HK-2 (cell line): ENCODE data around the gene VARS2.
"Not testable (repeated sequence)": the region's sequence is repeated elsewhere in the genome, so short reads cannot be mapped to it uniquely, and the experiment has no call there.

Experiments
- DNase-seq: peaks from one replicate; pipeline ENCODE4 v3.0.0-alpha.2; 2018; ENCODE audit not compliant: unreplicated experiment

The VARS2 gene

GRCh38 chr6:30914076-30914853, at the start of gene VARS2:
TSS of gene VARS2 (plus strand) at chr6:30914238. CDS start at chr6:30914837, 599 bp downstream.
- peak; percentile 92 for DNase-seq

GRCh38 chr6:30864325-30864724, 49.7 kb upstream of the VARS2 start:
- DNase-seq: no peak

- not testable (repeated sequence) for DNase-seq
Measured at GRCh38 chr6:30869241-30869749, 44.7 kb upstream of the VARS2 start.

DNA sequence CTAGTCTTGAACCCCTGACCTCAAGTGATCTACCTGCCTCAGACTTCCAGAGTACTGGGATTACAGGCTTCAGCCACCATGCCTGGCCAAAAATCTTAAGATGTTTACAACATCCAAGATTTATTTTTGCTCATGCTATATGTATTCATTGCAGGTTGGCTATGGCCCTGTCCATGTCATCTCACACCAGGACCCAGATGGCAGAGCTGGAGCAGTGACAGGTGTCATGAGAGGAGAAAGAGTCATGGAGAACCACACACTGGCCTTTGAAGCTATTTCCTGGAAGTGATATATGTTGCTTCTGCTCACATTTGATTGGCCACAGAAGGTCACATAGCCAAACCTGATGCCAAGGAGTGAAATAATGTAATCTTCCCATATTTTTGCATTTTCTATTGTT, 43.5 kb upstream of the VARS2 start:
- DNase-seq: no peak

- DNase-seq: no peak
Measured at GRCh38 chr6:30871592-30872183, 42.4 kb upstream of the VARS2 start.

DNA sequence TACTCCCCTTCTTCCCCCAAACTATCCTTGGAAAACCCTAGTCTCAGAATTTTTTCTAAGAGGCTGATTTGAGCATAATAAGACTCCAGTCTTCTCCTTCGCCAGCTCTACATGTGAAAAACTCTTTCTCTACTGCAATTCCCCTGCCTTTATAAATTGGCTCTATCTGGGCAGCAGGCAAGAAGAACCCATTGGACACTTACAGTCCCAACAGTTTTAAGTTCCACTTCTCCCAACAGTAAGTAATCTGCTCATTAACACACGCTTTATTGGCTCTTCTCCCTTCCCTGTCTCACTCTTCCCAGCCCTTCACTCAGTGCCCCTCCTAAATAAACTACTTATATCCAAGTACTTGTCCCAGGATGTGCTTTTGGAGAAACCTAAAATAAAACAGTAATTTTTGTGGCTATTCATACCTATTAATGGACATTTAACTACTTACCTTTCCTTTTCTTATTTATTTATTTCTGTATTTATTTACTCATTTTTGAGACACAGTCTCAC, 40.8 kb upstream of the VARS2 start:
- no peak for DNase-seq

- not testable (repeated sequence) for DNase-seq
Measured at GRCh38 chr6:30873795-30874194, 40.2 kb upstream of the VARS2 start.

DNA sequence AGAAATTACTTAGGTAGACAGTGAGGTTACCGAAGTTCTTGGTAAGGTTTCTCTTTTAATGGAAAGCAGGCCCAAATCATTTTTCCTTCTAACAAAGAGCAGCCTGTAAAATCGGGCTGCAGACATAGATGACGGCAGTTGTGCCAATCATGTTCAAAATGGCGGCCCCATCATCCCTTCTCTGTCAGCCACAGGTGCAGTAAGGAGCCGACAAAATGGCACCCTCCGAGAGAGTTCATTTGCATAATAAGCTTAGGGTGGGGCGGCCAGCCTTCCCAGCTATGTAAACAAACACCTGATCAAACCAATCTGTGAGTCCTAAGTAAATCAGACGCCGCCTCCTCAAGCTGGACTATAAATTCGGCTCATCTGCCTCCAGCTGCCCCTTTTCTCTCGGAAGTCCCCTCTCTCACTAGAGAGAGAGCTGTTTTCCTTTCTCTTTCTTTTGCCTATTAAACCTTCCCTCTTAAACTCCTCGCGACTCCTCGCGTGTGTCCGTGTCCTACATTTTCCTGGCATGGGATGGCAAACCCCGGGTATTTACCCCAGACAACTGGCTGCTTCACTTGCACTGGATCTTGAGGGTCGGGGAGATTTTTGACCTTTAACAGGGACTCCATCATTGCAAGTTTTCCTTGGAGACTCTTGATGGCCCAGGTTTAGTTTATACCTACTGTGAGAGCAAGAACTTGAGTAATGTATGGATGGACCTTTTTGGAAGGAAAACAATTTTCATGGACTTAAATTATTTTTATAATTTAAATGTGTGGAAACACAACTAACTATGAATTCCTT, 38.6 kb upstream of the VARS2 start:
- DNase-seq: no peak

- DNase-seq: no peak
Measured at GRCh38 chr6:30876039-30876730, 37.9 kb upstream of the VARS2 start.

DNA sequence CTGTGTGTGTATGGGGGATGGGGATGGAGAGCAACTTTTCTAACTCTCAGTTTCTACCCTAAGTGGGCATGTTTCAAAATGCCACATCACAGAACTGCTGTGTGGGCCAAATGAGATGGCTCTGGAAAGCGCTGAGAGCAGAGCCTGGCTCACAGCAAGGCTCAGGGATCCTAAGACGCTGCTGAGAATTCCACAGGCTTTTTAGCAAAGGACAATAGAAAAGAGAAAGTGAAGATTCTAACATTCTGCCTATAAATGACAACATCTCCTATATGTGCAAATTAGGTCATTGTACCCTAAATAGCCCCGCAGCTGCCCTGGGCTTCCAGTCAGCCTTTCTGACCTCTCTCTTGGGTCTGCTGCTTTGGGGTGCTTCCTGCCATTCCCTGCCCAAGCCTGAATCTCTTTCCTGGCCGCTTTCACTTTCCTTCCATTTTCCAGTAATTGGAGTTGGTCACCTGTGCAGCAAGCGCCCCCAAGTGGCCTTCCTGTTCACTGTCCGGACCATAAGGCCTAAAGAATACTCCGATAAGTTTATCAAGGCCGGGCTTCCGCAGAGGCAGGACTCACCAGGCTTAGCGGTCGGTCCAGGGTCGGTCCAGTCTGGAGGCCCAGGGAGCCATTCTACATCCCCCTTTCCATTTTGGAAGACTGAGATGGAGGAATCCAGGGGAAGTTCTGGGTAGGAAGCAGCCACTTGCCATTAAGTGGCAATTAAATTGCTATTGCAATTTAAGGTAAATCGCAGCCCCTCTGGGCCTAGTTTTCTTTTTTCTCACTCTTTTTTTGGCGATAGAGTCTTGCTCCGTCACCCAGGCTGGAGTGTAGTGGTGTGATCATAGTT, 36.4 kb upstream of the VARS2 start:
- DNase-seq: peak; percentile 84

DNA sequence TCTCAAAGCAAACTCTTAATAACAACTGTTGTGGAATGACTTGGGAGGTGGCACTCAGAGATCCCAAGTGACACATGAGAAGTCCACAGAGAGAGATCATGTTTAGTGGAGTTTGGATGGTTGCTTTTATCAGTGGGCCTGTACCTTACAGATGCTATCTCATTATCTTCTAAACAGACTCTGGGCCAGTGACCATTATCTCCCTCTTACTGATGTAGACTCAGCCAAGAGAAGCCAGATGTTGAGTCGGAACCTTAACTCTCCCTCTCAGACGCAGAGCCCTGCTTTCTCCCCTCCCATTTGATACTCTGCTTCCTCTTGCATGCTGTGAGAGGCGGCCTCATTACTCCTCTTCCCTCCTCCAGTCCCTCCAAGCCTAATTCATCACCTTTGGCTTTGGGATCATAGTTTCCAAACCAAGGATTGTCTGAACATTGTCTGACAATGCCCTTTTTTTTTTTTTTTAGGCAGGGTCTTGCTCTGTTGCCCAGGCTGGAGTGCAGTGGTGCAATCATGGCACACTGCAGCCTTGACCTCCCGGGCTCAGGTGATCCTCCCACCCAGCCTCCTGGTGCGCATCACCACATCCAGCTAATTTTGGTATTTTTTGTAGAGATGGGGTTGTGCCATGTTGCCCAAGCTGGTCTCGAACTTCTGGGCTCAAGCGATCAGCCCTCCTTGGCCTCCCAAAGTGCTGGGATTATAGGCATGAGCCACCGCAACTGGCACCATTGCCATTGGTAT, 34.2 kb upstream of the VARS2 start:
- no peak for DNase-seq

DNA sequence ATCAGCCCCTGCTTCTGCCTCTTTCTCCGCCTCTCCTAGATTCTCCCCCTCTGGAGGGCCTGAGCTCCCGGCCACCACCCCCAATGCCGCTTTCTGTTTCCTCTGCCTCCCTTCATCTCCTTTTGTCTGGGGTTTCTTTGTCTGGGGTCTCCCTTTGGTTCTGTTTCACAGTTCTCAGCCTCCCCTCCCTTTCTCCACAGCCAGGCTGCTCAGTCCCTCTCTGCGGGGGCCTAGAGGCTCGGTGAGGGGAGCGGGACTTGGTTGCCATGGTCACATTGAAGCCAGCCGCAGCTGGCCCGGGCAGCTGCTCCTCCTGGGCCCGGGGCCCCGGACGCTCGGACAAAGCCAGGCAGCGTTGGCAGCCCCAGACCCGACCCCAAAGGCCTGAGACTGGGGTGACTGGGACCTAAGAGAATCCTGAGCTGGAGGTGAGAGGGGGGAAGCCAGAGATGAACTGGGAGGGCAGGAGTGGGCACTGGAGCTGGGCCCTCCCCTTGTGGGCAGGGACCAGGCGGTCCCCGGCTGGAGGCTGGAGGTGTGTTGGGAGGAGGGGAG, 33.3 kb upstream of the VARS2 start:
- no peak for DNase-seq

DNA sequence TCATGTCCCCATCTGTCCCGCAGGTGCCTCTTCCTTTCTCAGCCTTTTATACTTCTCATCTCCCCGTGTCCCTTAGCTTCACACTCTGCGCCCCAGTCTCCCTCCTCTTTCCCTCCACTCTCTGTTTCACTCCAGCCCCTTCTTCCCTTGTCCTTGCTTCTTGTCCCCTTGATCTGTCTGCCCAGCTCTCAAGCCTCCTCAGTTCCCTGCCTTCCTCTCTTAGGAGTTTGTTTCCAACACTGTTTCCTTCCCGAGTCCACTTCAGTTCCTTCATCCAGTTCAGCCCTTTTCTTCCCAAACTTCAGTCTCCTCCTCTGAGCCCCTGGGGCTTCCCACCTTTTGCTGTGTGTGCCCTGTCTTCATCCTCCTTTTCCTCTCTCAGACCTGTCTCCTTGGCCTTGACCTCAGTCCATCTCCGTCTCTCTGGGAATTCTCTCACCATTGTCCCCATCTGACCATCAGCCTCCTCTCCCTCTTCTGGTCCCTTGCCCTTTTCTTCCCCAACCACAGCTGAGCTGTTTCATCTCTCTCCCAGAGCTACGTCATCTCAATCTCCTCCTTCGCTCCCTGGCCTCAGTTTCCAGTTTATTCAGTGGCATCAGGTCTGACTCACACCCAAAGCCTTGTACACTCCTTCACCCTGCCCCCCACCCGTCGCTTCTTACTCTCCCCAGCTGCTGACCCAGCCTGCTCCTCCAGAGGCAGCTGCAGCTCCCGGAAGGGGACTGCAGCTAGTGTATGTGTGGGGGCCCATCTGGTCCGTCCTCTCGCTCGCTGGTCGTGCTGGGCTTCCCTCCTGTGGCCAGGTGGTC, 32.4 kb upstream of the VARS2 start:
- peak; percentile 30 for DNase-seq

DNA sequence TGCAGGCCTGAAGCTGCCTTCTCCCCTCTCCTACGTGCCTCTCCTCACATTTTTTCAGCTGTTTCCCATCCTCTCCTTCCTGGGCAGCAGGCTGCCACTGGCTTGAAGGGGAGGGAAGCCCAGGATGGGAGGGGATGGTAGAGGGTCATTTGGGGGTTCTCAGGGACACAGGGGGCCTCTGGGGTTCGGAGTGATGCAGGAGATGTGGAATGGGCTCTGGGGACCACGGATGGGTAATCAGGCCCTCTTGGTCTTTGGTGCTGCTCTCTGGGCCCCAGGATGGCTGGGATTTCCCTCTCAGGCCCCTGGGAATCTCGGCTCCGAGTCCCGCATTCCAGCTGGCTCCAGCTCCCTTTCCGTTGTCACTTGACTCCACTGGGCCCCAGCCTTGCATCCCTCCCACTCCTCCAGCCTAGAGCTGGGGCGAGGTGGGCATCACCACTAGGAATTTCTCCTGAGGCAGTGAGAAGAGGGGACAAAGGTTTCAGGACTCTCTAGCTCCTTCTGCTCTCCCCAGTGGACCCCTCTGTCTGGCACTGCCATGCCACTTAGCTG, 31.8 kb upstream of the VARS2 start:
- peak; percentile 52 for DNase-seq

DNA sequence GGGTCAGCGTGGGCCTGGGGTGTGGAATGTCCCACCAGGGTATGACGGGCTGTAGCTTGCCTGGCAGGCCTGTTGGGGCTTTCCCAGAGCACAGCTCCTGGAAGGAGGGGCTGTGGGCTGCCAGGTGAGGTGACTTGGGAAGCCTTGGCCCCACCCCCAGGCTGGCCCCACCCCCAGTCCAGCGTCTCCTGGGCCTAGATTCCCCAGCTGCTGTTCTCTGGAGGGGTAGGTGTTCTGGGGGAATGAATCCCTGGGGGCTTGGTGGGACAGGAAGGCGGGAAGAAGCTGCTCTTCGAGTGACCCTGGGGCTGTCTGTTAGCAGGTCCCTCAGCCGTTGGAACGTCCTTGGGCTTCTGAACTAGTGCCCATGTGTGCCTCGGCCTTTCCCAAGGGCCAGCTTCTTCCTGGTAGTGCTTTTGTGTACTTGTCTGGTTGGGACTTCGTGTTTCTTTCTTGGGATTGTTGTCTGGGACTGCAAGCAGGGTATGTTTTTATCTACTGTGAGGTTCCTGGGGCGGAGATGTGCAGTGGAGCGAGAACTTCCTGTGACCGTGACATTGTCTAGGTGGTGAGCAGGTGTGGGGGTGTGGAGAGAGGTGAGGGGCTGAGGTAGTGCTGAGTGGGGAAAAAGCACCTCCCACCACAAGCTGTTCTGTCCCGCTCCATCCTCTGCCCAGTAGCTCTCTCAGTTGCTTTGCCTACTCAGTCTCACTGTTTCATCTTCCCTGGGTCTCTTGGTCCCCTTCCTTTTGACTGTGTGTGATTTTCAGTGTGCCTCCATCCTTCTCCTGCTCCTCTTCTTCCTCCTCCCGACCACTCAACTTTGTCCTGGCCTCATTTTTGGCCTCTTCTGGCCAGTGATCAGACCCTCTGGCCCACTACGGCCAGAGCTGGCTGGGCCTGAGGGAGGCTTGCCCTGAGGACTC, 31.0 kb upstream of the VARS2 start:
- peak; percentile 67 for DNase-seq

DNA sequence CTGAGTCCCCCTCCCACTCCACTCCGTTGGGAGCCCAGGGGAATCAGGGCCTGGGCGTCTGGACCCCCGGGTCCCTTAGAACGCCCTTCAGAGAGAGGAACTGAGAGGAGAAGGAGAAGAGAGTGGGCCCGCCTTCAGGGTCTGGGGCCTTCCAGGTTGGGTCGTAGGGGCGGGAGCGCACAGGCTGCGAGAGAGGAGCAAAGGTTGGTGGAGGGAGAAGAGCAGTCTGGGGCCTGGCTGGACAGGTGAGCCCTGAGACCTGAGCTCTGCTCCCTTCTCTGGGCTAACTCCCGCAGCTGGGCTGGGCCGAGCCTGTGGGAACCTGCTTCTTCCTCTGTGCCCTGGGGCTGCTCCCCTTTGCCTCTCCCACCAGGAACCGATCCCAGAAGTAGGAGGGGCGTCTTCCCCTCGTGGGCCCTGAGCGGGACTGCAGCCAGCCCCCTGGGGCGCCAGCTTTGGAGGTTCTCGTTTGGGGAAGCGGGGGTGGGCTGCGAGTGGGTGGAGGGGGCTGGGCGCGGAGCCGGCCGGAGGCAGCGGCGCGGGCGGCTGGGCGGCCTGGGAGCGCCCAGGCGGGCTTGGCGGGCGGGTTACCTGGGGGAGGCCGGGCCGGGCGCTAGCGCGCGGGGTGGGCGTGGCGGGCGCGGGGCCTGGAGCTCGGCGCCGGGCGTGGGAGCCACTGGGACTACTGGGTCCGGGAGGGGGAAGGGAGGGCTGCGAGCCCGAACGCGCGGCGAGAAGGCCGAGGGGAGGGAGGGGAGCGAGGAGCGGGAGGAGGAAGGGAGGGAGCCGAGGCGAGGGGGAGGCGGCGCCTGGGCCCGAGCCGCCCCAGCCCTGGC, 30.1 kb upstream of the VARS2 start, which contains the start of gene DDR1:
TSS of gene DDR1 (plus strand) at position 835 of the 836 bp plus-strand sequence. CDS start 4,211 bp downstream, outside the sequence.
- peak; percentile 78 for DNase-seq
